Measurements from ENCODE around the gene ORAI3.

ORAI3 gene

GRCh38 chr16:30976486-30976885, 27.6 kb downstream of the ORAI3 start:
- Mint-ChIP-seq H3K27me3 (ENCODE audit: low read depth) (no peaks in the 10 kb centered on the region), H3K9me3 (no peaks in the 10 kb centered on the region), H3K27ac (no peak overlapping the region), H3K4me3 (no peak overlapping the region), H3K4me1 (no peaks in the 10 kb centered on the region), H3K36me3 (ENCODE audit: low read depth) (peaks cover 61% of the 10 kb centered on the region)
- TF ChIP-seq, protein P1, sequence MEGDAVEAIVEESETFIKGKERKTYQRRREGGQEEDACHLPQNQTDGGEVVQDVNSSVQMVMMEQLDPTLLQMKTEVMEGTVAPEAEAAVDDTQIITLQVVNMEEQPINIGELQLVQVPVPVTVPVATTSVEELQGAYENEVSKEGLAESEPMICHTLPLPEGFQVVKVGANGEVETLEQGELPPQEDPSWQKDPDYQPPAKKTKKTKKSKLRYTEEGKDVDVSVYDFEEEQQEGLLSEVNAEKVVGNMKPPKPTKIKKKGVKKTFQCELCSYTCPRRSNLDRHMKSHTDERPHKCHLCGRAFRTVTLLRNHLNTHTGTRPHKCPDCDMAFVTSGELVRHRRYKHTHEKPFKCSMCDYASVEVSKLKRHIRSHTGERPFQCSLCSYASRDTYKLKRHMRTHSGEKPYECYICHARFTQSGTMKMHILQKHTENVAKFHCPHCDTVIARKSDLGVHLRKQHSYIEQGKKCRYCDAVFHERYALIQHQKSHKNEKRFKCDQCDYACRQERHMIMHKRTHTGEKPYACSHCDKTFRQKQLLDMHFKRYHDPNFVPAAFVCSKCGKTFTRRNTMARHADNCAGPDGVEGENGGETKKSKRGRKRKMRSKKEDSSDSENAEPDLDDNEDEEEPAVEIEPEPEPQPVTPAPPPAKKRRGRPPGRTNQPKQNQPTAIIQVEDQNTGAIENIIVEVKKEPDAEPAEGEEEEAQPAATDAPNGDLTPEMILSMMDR (IDR thresholded peaks at IDR 0.05; ENCODE audit: unreplicated experiment in 3 of 3): no peak

DNA sequence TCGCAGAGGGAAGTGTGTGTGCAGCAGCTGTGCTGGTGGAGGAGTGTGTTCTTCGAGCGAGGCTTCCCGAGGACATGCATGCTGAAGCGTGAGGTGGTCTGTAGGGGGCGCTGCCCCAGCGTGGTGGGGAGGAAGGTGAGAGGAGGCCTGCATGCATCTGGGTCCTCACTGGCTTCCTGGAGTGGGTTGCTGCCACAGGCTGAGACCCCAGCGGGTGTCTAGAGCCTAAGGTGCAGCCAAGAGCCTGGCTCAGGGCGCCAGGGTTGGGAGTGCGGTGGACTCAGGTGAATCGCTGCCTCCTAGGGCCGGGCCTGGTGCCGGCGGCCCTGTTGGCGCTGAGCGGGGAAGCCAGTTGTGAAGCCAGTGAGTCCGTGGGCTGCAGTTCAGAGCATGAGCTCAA, 28.6 kb downstream of the ORAI3 start:
- Mint-ChIP-seq H3K27ac (no peak overlapping the region), H3K27me3 (ENCODE audit: low read depth) (no peaks in the 10 kb centered on the region), H3K4me3 (no peak overlapping the region), H3K9me3 (no peaks in the 10 kb centered on the region), H3K36me3 (ENCODE audit: low read depth) (peaks cover 56% of the 10 kb centered on the region), H3K4me1 (no peaks in the 10 kb centered on the region)
- TF ChIP-seq, protein P1 (IDR thresholded peaks at IDR 0.05; ENCODE audit: unreplicated experiment in 3 of 3): peak in 1 of 3 experiments; percentile 24

GRCh38 chr16:30979170-30980022, 30.5 kb downstream of the ORAI3 start:
- no peaks in the 10 kb centered on the region for H3K27me3 Mint-ChIP-seq (ENCODE audit: low read depth)
- no peaks in the 10 kb centered on the region for H3K4me1 Mint-ChIP-seq
- TF ChIP-seq, protein P1 (IDR thresholded peaks at IDR 0.05; ENCODE audit: unreplicated experiment in 3 of 3): no peak
- H3K36me3 Mint-ChIP-seq (ENCODE audit: low read depth): peaks cover 47% of the 10 kb centered on the region
- no peak overlapping the region for H3K4me3 Mint-ChIP-seq
- H3K9me3 Mint-ChIP-seq: no peaks in the 10 kb centered on the region
- H3K27ac Mint-ChIP-seq: no peak overlapping the region

GRCh38 chr16:30980023-30980371, 31.1 kb downstream of the ORAI3 start:
- H3K27me3 Mint-ChIP-seq (ENCODE audit: low read depth): no peaks in the 10 kb centered on the region
- H3K36me3 Mint-ChIP-seq (ENCODE audit: low read depth): peaks cover 44% of the 10 kb centered on the region
- H3K4me1 Mint-ChIP-seq: no peaks in the 10 kb centered on the region
- H3K4me3 Mint-ChIP-seq: no peak overlapping the region
- no peaks in the 10 kb centered on the region for H3K9me3 Mint-ChIP-seq
- TF ChIP-seq, protein P1 (IDR thresholded peaks at IDR 0.05; ENCODE audit: unreplicated experiment in 3 of 3): no peak
- H3K27ac Mint-ChIP-seq: no peak overlapping the region

GRCh38 chr16:30980434-30980833, 31.6 kb downstream of the ORAI3 start:
- H3K4me3 Mint-ChIP-seq: no peak overlapping the region
- no peaks in the 10 kb centered on the region for H3K27me3 Mint-ChIP-seq (ENCODE audit: low read depth)
- TF ChIP-seq, protein P1 (IDR thresholded peaks at IDR 0.05; ENCODE audit: unreplicated experiment in 3 of 3): no peak
- peaks cover 44% of the 10 kb centered on the region for H3K36me3 Mint-ChIP-seq (ENCODE audit: low read depth)
- H3K9me3 Mint-ChIP-seq: no peaks in the 10 kb centered on the region
- no peak overlapping the region for H3K27ac Mint-ChIP-seq
- no peaks in the 10 kb centered on the region for H3K4me1 Mint-ChIP-seq

GRCh38 chr16:30980959-30981358, 32.1 kb downstream of the ORAI3 start:
- Mint-ChIP-seq H3K36me3 (ENCODE audit: low read depth) (peaks cover 39% of the 10 kb centered on the region), H3K27ac (no peak overlapping the region), H3K27me3 (ENCODE audit: low read depth) (no peaks in the 10 kb centered on the region), H3K9me3 (no peaks in the 10 kb centered on the region), H3K4me1 (no peaks in the 10 kb centered on the region), H3K4me3 (no peak overlapping the region)
- TF ChIP-seq, protein P1 (IDR thresholded peaks at IDR 0.05; ENCODE audit: unreplicated experiment in 3 of 3): no peak

All from nephron (organoid).